GM21360 (cell line): ENCODE data around the gene RMND5B.
"Not testable (repeated sequence)": the region's sequence is repeated elsewhere in the genome, so short reads cannot be mapped to it uniquely, and the experiment has no call there.

Source experiments
- ATAC-seq: cut with Tn5 transposase; IDR thresholded peaks from one replicate; pipeline ENCODE4 v1.9.1; 2021; ENCODE audit warnings: mild to moderate bottlenecking, moderate library complexity; ENCODE audit not compliant: unreplicated experiment

RMND5B gene

DNA sequence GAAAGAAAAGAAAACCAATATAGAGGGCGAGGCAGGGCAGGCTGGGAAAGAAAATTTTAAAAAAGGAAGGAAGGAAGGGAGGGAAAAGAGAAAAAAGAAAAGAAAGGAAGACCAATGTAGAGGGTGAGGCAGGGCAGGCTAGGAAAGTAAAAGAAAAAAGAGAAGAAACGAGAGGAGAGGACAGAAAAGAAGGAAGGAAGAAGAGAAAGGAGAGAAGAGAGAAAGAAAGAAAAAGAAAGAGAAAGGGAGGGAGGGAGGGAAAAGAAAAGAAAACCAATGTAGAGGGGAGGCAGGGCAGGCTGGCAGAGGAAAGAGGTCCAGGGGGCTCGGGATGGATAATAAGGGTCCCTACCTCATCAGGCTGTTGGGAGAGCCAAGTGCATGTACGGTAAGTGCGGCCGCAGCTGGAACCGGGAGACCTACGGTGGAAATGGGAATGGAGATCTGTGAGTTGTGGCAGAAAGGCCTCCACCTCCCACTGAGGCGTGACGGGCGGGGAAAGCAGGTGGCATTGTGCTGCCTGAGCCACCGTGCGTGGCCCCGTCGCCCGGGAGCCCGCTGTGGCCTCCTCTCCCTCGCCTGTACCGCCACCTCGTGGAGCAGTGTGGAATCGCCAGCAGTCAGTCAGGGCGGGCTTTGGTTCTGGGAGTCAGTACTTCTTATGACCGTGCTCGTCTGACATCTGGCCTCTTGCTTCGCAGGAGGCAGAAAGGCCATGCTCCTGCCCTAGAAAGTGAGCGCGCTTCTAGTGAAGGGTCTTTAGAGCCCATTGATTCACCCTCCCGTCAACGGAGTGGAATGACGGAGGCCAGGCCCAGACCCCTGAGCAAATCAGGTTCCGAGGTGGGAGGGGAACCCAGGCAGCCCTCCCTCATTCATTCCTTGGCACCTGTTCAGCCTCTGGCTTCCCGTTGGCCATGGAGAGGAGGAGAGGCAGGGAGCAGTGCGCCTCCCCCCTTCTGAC is 33.2 kb downstream of the RMND5B start:
- peak; percentile 96 for ATAC-seq

- no peak for ATAC-seq
Measured at GRCh38 chr5:178165581-178165980, 34.8 kb downstream of the RMND5B start.

DNA sequence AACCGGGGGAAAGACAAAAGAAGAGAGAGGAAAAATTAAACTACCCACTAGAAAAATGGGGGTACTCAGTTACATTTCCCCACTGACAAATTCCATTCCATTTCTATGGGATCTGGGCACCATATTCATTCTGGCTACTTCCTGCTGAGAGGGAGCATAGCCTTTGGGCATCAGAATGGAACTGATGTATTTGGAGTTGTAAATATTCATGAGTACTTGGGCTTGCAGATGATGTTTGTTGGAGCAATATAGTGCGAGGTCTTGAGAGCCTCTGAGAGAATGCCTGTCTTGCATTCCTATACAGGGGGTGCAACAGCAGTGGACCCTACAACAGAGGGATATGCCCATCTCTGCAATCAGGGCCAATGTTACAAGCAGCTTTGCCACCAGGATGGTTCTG is 39.6 kb downstream of the RMND5B start:
- ATAC-seq = no peak

DNA sequence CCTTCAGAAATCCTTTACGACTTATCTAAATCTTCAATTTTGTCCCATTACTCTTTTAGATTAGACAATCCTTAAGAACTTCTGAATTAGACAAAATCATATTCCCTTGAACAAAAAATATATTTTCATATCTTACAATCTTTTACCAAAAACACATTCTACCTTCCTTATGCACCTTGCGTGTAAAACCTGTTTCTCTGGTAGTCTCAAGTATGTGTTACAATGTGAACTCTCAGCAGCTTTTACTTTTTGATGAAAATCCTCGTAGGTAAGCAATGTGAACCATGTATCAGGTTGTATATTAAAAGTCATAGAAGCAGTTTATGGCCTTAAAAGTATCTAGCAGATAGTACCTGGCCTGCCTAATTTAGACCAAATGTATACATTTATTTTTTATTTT is 43.6 kb downstream of the RMND5B start:
- no peak for ATAC-seq

- ATAC-seq = no peak
Measured at GRCh38 chr5:178176791-178177190, 46.0 kb downstream of the RMND5B start.

DNA sequence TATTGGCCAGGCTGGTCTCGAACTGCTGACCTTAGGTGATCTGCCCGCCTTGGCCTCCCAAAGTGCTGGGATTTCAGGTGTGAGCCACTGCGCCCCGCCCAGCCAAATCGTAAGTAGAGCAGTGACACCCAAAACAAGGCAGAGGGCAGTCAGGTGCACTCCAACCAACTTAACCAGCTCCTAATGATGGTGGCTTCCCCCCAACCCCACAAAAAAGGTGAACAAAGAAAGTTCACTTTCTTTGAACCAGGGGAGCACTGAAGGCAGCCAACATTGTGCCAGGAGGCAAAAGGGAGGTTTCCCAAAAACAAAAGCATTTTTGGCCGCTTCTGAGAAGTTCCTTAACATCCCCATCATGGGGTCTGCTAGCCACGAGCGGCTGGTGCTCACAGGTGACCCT is 46.8 kb downstream of the RMND5B start:
- no peak for ATAC-seq

- no peak for ATAC-seq
Measured at GRCh38 chr5:178180141-178180863, 49.5 kb downstream of the RMND5B start.

- ATAC-seq = no peak
Measured at GRCh38 chr5:178182158-178182876, 51.5 kb downstream of the RMND5B start.

DNA sequence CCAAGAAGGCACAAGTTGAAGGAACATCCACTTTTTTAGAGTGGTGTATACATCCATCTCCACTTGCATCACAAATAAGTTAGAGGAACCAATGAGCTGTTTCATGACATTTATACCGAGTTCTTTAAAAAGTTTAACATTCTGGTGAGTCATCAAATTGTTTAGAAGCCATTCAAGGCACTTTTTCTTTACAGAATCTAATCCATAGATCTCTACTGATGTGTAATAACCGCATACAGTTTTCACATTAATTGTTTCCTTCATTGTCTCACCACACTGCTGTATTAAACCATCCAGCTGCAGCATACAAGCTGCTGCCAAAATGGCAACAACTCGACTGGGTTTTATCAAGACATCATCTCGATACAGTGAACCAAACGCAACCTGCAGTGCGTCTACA is 55.6 kb downstream of the RMND5B start:
- ATAC-seq = no peak

DNA sequence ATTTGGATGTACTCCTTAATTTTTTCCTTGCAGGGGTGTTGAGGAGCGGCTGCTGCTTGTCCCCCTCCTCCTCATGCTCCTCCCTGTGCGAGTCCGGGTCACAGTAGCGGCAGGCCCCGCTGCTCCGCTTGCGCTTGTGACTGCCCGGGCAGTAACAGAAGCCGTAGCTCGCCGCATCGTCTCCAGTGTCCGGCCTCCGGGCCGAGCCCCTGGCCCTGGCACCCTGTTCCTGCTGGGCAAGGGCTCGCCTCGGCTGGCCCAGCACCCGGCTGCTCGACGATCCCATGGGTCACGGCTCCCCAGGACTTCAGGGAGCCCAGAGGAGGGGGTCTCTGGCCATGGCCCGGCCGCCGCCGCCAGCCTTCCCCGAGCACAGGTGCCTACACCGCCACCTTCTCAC is 56.2 kb downstream of the RMND5B start, which contains the start of gene GMCL2:
Gene GMCL2 (minus strand): TSS at position 358 of the 400 bp plus-strand sequence. CDS start 72 bp downstream, at position 286.
- no peak for ATAC-seq

- ATAC-seq = no peak
Measured at GRCh38 chr5:178189433-178189832, 58.6 kb downstream of the RMND5B start.

DNA sequence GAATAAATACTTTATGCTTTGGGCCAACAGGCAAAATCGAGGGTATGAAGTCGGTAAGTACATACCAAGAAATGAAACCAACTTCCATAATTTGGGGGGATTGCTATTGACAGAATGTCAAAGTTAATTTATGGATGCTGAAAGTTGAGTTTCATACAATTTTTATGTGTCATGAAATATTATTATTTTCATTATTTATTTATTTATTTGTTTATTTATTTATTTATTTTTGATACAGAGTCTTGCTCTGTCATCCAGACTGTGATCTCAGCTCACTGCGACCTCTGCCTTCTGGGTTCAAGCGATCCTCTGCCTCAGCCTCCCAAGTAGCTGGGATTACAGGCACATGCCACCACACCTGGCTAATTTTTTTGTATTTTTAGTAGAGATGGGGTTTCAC is 60.8 kb downstream of the RMND5B start:
- no peak for ATAC-seq

- ATAC-seq = no peak
Measured at GRCh38 chr5:178192244-178192643, 61.4 kb downstream of the RMND5B start.

- no peak for ATAC-seq
Measured at GRCh38 chr5:178192787-178193186, 62.0 kb downstream of the RMND5B start.

GRCh38 chr5:178193251-178193809 is 62.5 kb downstream of the RMND5B start:
- ATAC-seq = no peak

GRCh38 chr5:178194026-178194425 is 63.2 kb downstream of the RMND5B start:
- ATAC-seq = no peak

DNA sequence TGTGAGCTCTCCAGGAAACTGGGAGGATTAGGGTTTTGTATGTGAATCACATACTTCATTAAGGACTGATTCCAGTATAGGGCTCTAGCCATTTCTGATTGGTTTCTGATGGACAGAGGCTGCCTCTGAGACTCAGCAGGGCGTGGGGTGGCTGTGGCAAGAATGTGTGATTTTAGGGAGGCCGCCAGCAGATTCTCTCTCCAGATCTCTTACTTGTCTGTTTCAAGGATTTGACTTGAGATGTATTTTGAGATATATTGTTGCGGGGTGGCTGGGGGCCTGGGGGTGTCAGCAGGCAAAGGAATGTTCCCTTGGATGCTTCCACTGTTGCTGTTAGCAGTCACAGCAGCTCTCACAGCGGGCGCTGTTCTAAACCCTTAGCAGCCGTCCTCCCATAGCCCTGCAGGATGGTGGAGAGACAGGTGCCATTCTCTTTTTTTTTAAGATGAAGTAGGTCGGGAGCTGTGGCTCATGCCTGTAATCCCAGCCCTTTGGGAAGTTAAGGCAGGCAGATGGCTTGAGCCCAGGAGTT is 65.5 kb downstream of the RMND5B start:
- no peak for ATAC-seq

GRCh38 chr5:178196986-178197385 is 66.2 kb downstream of the RMND5B start:
- ATAC-seq = no peak

GRCh38 chr5:178198151-178198550 is 67.3 kb downstream of the RMND5B start:
- ATAC-seq = not testable (repeated sequence)

DNA sequence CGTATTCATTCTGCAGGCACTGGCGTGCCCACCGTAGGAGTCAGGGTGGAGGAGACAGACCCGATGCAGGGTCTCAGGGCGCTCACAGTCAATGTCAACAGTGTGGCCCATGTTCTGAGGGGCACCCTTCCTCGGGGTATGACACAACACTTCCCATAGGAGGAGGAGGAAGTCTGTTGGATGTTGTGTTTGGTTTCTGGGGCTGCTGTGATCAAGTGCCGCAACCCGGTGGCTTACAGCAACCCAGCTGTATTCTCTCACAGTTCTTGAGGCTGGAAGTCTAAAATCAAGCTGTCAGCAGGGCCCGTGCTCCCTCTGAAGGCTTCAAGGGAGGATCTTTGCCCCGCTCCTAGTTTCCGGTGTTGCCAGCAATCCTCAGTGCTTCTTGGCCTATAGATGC is 67.9 kb downstream of the RMND5B start:
- no peak for ATAC-seq
